Measurements from ENCODE around the gene FKBP4. TPM values are rescaled to one million over a fixed set of nuclear protein-coding genes. Genes with fewer than 3 reads are reported as not detected.

Gene FKBP4
- total RNA-seq, 1 donor from 2014 or later, result 94.7 TPM

DNA sequence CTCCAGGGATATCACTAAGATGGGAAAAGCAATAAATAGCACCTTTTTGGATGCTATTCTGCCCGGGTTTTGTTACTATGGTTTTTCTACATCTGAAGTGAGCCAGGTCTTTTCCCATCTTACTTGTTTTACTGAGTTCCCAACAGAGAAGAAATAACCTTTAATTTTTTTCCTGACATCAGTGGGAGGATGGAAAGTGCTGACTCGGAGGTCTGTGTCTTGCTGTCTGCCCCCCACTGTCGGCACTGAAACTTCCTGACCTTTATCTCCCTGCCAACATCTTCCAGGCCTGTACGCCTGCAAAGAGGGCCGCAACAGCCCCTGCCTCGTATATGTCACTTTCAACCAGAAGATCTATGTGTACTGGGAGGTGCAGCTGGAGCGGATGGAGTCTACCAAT lies 28.7 kb downstream of the FKBP4 start:
- ChIA-PET POLR2A (no interaction called here), CTCF (no interaction called here)
- Mint-ChIP-seq H3K27ac (no peak overlapping the region), H3K4me1 (no peaks in the 10 kb centered on the region), H3K4me3 (no peak overlapping the region), H3K36me3 (ENCODE audit: low read depth) (peaks cover 89% of the 10 kb centered on the region), H3K27me3 (no peaks in the 10 kb centered on the region), H3K9me3 (no peaks in the 10 kb centered on the region)
- no peak for TF ChIP-seq CTCF (IDR thresholded peaks at IDR 0.05)
- intact Hi-C loops (cut with micrococcal nuclease), result no loop called here
- no peak for DNase-seq
- no peak for ATAC-seq (ENCODE audit: low read depth)

- H3K36me3 Mint-ChIP-seq (ENCODE audit: low read depth), result peaks cover 91% of the 10 kb centered on the region
- TF ChIP-seq CTCF (IDR thresholded peaks at IDR 0.05), result no peak
Measured at GRCh38 chr12:2824541-2824940, 29.8 kb downstream of the FKBP4 start.

GRCh38 chr12:2825132-2825531 lies 30.4 kb downstream of the FKBP4 start:
- no peak for DNase-seq
- no peak for TF ChIP-seq CTCF (IDR thresholded peaks at IDR 0.05)
- Mint-ChIP-seq H3K4me1 (no peaks in the 10 kb centered on the region), H3K9me3 (no peaks in the 10 kb centered on the region), H3K4me3 (no peak overlapping the region), H3K27me3 (no peaks in the 10 kb centered on the region), H3K36me3 (ENCODE audit: low read depth) (peaks cover 88% of the 10 kb centered on the region), H3K27ac (no peak overlapping the region)
- no peak for ATAC-seq (ENCODE audit: low read depth)
- intact Hi-C loops (cut with micrococcal nuclease), result no loop called here
- ChIA-PET CTCF (interaction anchor here (0.9 kb wide), 1 partner anchor 41 kb away, joined by 3 read pairs; no protein-coding TSS in a partner anchor), POLR2A (no interaction called here)

More at GRCh38 chr12:2824541-2824940, 29.8 kb downstream of the FKBP4 start:
- no peak overlapping the region for H3K27ac Mint-ChIP-seq
- no peaks in the 10 kb centered on the region for H3K27me3 Mint-ChIP-seq
- H3K4me3 Mint-ChIP-seq, result no peak overlapping the region
- DNase-seq (no peak), ATAC-seq (ENCODE audit: low read depth) (no peak)
- no peaks in the 10 kb centered on the region for H3K9me3 Mint-ChIP-seq
- intact Hi-C loops (cut with micrococcal nuclease), result no loop called here
- no peaks in the 10 kb centered on the region for H3K4me1 Mint-ChIP-seq
- POLR2A ChIA-PET, result no interaction called here
- CTCF ChIA-PET, result no interaction called here

DNA sequence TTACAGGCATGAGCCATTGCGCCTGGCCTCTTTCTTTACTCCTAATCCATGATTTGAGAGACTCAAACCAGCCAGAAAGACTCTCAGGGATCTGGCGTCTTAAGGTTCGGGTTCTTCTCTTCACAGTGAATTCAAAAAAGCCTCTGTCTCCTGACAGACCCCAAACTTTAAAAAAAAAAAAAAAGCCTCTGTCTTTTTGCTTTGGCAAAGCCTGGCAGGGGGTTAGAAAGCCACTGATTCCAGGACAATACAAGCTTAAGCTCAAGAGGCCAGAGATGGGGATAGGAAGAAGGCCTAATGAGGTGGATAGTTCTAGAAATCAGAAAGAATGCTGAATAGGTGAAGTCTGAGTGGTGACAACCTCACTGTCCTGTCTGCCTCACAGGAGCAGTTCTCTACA lies 31.3 kb downstream of the FKBP4 start:
- POLR2A ChIA-PET, result no interaction called here
- no peaks in the 10 kb centered on the region for H3K9me3 Mint-ChIP-seq
- CTCF ChIA-PET, result no interaction called here
- H3K36me3 Mint-ChIP-seq (ENCODE audit: low read depth), result peaks cover 88% of the 10 kb centered on the region
- H3K4me1 Mint-ChIP-seq, result no peaks in the 10 kb centered on the region
- H3K27ac Mint-ChIP-seq, result no peak overlapping the region
- no peak overlapping the region for H3K4me3 Mint-ChIP-seq
- TF ChIP-seq CTCF (IDR thresholded peaks at IDR 0.05), result no peak
- intact Hi-C loops (cut with micrococcal nuclease), result no loop called here
- no peaks in the 10 kb centered on the region for H3K27me3 Mint-ChIP-seq
- DNase-seq, result no peak
- no peak for ATAC-seq (ENCODE audit: low read depth)

DNA sequence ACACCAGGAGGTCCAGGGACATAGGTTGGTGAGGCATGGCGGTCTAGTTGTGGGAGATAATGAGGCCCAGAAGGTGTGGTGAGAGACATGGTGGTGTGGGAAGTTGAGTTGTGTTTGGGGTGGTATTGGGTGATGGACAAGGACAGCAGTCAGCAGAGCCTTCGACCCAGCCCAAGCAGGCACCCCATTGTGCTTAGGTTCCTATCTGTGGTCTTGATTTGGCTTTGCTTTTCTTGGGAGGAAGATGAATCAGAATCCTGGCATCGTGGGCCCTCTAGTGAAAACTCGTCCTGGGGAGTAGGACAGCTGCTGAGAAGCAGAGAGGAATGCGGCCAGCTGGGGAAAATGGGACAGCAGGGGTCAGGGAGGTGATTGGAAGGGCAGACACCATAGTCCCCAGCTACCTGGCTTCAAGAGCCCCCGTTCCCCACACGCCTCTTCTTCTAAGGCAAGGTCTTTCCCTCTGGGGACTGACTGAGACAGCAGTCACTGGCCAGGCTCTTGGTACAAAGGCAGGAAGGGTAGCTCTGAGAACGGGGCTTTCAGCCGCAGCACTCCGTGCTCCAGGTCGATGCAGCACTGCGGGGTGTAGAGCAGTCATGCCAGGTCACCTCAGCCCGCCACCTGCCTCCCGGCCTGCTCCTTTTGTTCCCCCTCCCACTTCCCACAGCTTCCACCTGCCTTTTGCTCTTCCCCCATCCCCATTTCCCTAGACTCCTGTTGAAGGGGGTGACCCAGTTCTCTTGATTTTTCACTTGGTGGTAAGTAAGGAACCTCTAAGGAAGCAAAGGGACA lies 32.1 kb downstream of the FKBP4 start:
- no peak for ATAC-seq (ENCODE audit: low read depth)
- TF ChIP-seq CTCF (IDR thresholded peaks at IDR 0.05), result no peak
- intact Hi-C loops (cut with micrococcal nuclease), result no loop called here
- Mint-ChIP-seq H3K27me3 (no peaks in the 10 kb centered on the region), H3K9me3 (no peaks in the 10 kb centered on the region), H3K36me3 (ENCODE audit: low read depth) (peaks cover 88% of the 10 kb centered on the region), H3K4me3 (no peak overlapping the region), H3K4me1 (no peaks in the 10 kb centered on the region), H3K27ac (no peak overlapping the region)
- no peak for DNase-seq
- POLR2A ChIA-PET, result no interaction called here
- CTCF ChIA-PET, result no interaction called here
